Liver (tissue), 3 donors: Measurements from ENCODE around the gene KATNB1.

Source experiments
- GABPA ChIP-seq, 2 donors: IDR thresholded peaks in 1 of 2; conservative IDR thresholded peaks in 1 of 2; 2 replicates each; pipeline ENCODE4 v1.6.1; 2016; ENCODE audit warnings: antibody characterized with exemption in 2 of 2, mild to moderate bottlenecking in 1 of 2, moderate library complexity in 1 of 2
- MAX ChIP-seq: IDR thresholded peaks from 2 replicates; pipeline ENCODE4 v1.6.1; 2016; ENCODE audit warnings: antibody characterized with exemption
- RXRA ChIP-seq, 2 donors: IDR thresholded peaks; 2 replicates each; pipeline ENCODE4 v1.6.1; 2017 to 2018; ENCODE audit warnings: antibody characterized with exemption in 2 of 2, mild to moderate bottlenecking in 1 of 2
- TAF1 ChIP-seq: conservative IDR thresholded peaks from 2 replicates; pipeline ENCODE4 v1.6.1; 2016; ENCODE audit warnings: antibody characterized with exemption, mild to moderate bottlenecking
- TF ChIP-seq, protein P1 (sequence below): fragments of 150-350 bp; IDR thresholded peaks from 2 replicates; pipeline ENCODE4 v1.5.1; 2017; ENCODE audit warnings: improper control_type of control experiment, low read depth, low read length; ENCODE audit not compliant: missing input control
- donor health status: healthy.
- donor health status: healthy.

GRCh38 chr16:57711993-57712392, 23.6 kb upstream of the KATNB1 start:
- TF ChIP-seq, protein P1, sequence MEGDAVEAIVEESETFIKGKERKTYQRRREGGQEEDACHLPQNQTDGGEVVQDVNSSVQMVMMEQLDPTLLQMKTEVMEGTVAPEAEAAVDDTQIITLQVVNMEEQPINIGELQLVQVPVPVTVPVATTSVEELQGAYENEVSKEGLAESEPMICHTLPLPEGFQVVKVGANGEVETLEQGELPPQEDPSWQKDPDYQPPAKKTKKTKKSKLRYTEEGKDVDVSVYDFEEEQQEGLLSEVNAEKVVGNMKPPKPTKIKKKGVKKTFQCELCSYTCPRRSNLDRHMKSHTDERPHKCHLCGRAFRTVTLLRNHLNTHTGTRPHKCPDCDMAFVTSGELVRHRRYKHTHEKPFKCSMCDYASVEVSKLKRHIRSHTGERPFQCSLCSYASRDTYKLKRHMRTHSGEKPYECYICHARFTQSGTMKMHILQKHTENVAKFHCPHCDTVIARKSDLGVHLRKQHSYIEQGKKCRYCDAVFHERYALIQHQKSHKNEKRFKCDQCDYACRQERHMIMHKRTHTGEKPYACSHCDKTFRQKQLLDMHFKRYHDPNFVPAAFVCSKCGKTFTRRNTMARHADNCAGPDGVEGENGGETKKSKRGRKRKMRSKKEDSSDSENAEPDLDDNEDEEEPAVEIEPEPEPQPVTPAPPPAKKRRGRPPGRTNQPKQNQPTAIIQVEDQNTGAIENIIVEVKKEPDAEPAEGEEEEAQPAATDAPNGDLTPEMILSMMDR: no peak
- no peak for TF ChIP-seq TAF1
- TF ChIP-seq RXRA (IDR thresholded peaks at IDR 0.05): no peak
- TF ChIP-seq MAX: no peak
- TF ChIP-seq GABPA (IDR thresholded peaks at IDR 0.05 in 1 of 2, conservative IDR thresholded peaks at IDR 0.05 in 1 of 2): no peak
